Measurements from ENCODE around the gene CCM2. TPM values are rescaled to one million over a fixed set of nuclear protein-coding genes. Genes with fewer than 3 reads are reported as not detected.

The CCM2 gene
- total and polyA plus RNA-seq, 9 donors, result 16.2 to 34.6 (median 23.1) TPM

DNA sequence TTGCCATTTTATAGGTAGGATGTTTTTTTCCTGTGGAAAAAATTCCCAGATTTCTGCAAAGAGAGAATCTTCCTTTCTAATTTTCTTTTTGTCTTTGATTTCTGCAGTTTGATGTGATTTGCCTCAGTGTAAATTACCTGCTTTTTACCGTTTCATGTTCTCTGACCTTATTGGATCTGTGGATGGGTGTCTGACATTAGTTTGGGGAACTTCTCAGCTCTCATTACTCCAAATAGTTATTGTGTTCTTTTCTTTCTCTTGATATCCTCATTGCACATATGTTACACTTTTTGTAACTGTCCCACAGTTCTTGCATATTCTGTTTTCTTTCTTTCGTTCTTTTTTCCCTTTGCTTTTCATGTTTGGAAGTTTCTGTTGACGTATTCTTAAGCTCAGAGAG is 60.3 kb downstream of the CCM2 start:
- intact Hi-C loops (cut with DNase I), result no loop called here
- no peaks in the 10 kb centered on the region for H3K36me3 ChIP-seq
- WGBS, 3 donors, result 90 to 92% (median 92%) methylated on average over 3 of the region's 3 CpGs
- H3K4me3 ChIP-seq, result no peak overlapping the region
- no peak for DNase-seq
- TF ChIP-seq, protein P1, sequence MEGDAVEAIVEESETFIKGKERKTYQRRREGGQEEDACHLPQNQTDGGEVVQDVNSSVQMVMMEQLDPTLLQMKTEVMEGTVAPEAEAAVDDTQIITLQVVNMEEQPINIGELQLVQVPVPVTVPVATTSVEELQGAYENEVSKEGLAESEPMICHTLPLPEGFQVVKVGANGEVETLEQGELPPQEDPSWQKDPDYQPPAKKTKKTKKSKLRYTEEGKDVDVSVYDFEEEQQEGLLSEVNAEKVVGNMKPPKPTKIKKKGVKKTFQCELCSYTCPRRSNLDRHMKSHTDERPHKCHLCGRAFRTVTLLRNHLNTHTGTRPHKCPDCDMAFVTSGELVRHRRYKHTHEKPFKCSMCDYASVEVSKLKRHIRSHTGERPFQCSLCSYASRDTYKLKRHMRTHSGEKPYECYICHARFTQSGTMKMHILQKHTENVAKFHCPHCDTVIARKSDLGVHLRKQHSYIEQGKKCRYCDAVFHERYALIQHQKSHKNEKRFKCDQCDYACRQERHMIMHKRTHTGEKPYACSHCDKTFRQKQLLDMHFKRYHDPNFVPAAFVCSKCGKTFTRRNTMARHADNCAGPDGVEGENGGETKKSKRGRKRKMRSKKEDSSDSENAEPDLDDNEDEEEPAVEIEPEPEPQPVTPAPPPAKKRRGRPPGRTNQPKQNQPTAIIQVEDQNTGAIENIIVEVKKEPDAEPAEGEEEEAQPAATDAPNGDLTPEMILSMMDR (IDR thresholded peaks at IDR 0.05), result no peak
- no peak for TF ChIP-seq EP300 (IDR thresholded peaks at IDR 0.05)
- TF ChIP-seq POLR2A (IDR thresholded peaks at IDR 0.05), result no peak
- no peak overlapping the region for H3K27ac ChIP-seq
- H3K4me1 ChIP-seq (ENCODE audit: insufficient read depth), result no peaks in the 10 kb centered on the region
- no peaks in the 10 kb centered on the region for H3K27me3 ChIP-seq
- no peaks in the 10 kb centered on the region for H3K9me3 ChIP-seq

DNA sequence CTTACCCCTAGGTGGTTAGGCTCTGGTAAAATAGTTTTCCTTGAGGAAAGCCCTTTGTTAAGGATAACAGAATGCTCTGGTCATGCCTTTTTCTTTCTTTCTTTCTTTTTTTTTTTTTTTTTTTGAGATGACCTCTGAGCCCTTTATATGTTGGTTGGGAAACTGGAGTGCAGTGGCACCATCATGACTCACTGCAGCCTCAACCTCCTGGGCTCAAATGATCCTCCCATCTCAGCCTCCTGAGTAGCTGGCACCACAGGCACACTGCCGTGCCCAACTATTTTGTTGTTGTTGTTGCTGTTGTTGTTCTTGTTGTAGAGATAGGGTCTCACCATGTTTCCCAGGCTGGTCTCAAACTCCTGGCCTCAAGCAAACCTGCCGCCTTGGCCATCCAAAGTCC is 61.4 kb downstream of the CCM2 start:
- no peak for TF ChIP-seq POLR2A (IDR thresholded peaks at IDR 0.05)
- no peak for TF ChIP-seq EP300 (IDR thresholded peaks at IDR 0.05)
- TF ChIP-seq, protein P1 (IDR thresholded peaks at IDR 0.05), result no peak
- Histone ChIP-seq H3K27ac (no peak overlapping the region), H3K27me3 (no peaks in the 10 kb centered on the region), H3K4me3 (no peak overlapping the region), H3K9me3 (no peaks in the 10 kb centered on the region), H3K4me1 (ENCODE audit: insufficient read depth) (no peaks in the 10 kb centered on the region), H3K36me3 (no peaks in the 10 kb centered on the region)
- 98 to 100% (median 100%) methylated on average over 2 of the region's 2 CpGs for WGBS, 3 donors
- intact Hi-C loops (cut with DNase I), result no loop called here
- DNase-seq, result no peak

DNA sequence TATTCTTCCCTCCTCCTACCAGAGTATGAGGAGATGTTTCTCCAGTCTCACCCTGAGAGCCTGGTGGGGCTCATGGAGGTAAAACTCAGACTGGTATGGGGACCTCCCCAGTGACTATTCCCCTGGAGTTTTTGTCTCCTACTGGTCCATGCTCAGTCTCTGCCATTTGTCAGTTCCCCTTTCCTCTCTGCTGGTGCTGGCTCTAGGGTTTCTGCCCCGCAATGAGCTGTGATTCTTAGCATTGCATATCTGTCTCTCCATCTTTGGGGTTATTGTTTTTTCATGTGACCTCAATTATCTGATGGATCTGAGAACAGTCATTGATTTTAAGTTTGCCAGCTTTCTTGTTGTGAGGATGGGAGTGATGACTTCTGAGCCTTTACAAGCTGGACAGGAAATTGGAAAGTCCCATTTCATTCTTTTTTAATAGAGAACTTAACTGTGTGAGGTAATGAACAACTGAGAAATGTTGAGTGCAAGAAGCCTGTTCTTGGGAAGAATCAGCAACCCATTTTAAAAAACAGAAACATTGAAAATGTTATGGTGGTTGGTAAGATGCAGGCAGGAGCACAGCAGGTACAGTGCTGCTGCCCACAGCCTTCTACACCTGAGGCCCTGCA is 61.9 kb downstream of the CCM2 start:
- 94 to 98% (median 95%) methylated on average over 1 of the region's 1 CpG for WGBS, 3 donors
- Histone ChIP-seq H3K4me3 (no peak overlapping the region), H3K4me1 (ENCODE audit: insufficient read depth) (no peaks in the 10 kb centered on the region), H3K27ac (no peak overlapping the region), H3K36me3 (no peaks in the 10 kb centered on the region), H3K9me3 (no peaks in the 10 kb centered on the region), H3K27me3 (no peaks in the 10 kb centered on the region)
- no peak for DNase-seq
- no peak for TF ChIP-seq POLR2A (IDR thresholded peaks at IDR 0.05)
- TF ChIP-seq, protein P1 (IDR thresholded peaks at IDR 0.05), result no peak
- no peak for TF ChIP-seq EP300 (IDR thresholded peaks at IDR 0.05)
- intact Hi-C loops (cut with DNase I), result no loop called here

DNA sequence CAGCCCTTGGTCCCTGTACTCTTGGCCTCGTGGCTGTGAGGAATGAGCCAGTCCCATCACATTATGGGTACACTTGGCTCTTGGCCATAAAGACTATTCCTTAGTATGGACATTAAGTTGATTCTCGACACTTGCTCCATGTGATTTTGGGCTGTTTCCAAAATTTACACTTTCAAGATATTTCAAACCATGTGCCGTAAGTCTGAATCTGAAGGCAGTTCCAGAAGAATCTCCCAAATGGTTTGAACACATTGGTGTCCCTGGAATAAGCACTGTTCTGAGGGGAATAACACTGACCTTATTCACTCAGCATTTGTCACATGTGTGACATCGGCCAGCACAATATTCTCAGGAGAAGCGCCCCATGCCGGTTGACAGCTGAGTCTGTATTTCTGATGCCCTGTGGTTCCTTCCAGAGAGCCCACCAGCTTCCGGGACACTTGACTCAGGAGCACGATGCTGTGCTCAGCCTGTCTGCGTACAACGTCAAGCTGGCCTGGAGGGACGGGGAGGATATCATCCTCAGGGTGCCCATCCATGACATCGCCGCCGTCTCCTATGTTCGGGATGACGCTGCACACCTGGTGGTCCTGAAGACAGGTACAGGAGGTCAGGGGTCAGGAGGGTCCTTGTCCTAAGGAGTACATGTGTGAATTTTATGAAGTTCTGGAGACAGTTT is 64.2 kb downstream of the CCM2 start:
- Histone ChIP-seq H3K27me3 (no peaks in the 10 kb centered on the region), H3K4me3 (no peak overlapping the region), H3K9me3 (no peaks in the 10 kb centered on the region), H3K27ac (no peak overlapping the region), H3K4me1 (ENCODE audit: insufficient read depth) (no peaks in the 10 kb centered on the region), H3K36me3 (no peaks in the 10 kb centered on the region)
- DNase-seq, result no peak
- intact Hi-C loops (cut with DNase I), result no loop called here
- WGBS, 3 donors, result 93 to 95% (median 94%) methylated on average over 16 of the region's 16 CpGs
- no peak for TF ChIP-seq POLR2A (IDR thresholded peaks at IDR 0.05)
- TF ChIP-seq, protein P1 (IDR thresholded peaks at IDR 0.05), result no peak
- no peak for TF ChIP-seq EP300 (IDR thresholded peaks at IDR 0.05)

Data from ovary (tissue), 9 donors.